Central memory CD8-positive, alpha-beta T cell (primary cell): ENCODE measurements around the gene TCAP.
"Not testable (repeated sequence)": the region's sequence is repeated elsewhere in the genome, so short reads cannot be mapped to it uniquely, and the experiment has no call there.

Experiments used
- ATAC-seq: fragments of 150-1000 bp; cut with Tn5 transposase; replicated peaks from 2 replicates; pipeline ENCODE4 v1.10.0; 2022; ENCODE audit warnings: mild to moderate bottlenecking, moderate FRiP score, moderate number of reproducible peaks; ENCODE audit not compliant: poor library complexity, severe bottlenecking; ENCODE audit errors: extremely low read depth
- DNase-seq, 2 donors: peaks; one replicate each; pipeline ENCODE4 v3.0.0; 2021; ENCODE audit warnings: low spot score in 2 of 2
- H3K27ac Mint-ChIP-seq: one replicate; pipeline ENCODE4 v1.8.0; 2022; ENCODE audit warnings: low read depth, mild to moderate bottlenecking, moderate library complexity, mixed read lengths
- H3K27me3 Mint-ChIP-seq: one replicate; pipeline ENCODE4 v1.8.0; 2022; ENCODE audit warnings: mixed read lengths
- H3K36me3 Mint-ChIP-seq: one replicate; pipeline ENCODE4 v1.8.0; 2022; ENCODE audit warnings: mild to moderate bottlenecking, moderate library complexity, mixed read lengths; ENCODE audit not compliant: insufficient read depth
- H3K4me1 Mint-ChIP-seq: one replicate; pipeline ENCODE4 v1.8.0; 2022; ENCODE audit warnings: mixed read lengths
- H3K4me3 Mint-ChIP-seq: one replicate; pipeline ENCODE4 v1.8.0; 2022; ENCODE audit warnings: mild to moderate bottlenecking, moderate library complexity, mixed read lengths
- H3K9me3 Mint-ChIP-seq: one replicate; pipeline ENCODE4 v1.8.0; 2022; ENCODE audit warnings: mixed read lengths

The TCAP gene

GRCh38 chr17:39696731-39697130 lies 31.6 kb downstream of the TCAP start:
- no peaks in the 10 kb centered on the region for H3K9me3 Mint-ChIP-seq
- no peak overlapping the region for H3K27ac Mint-ChIP-seq
- H3K4me1 Mint-ChIP-seq = peaks cover 6% of the 10 kb centered on the region
- peaks cover 45% of the 10 kb centered on the region for H3K27me3 Mint-ChIP-seq
- DNase-seq = no peak
- ATAC-seq = no peak
- no peaks in the 10 kb centered on the region for H3K36me3 Mint-ChIP-seq
- no peak overlapping the region for H3K4me3 Mint-ChIP-seq

GRCh38 chr17:39697961-39698360 lies 32.8 kb downstream of the TCAP start:
- H3K4me1 Mint-ChIP-seq = peaks cover 6% of the 10 kb centered on the region
- ATAC-seq (no peak), DNase-seq (no peak)
- H3K9me3 Mint-ChIP-seq = no peaks in the 10 kb centered on the region
- peaks cover 48% of the 10 kb centered on the region for H3K27me3 Mint-ChIP-seq
- H3K27ac Mint-ChIP-seq = peak overlapping the region; percentile 47
- no peaks in the 10 kb centered on the region for H3K36me3 Mint-ChIP-seq
- H3K4me3 Mint-ChIP-seq = no peak overlapping the region

- ATAC-seq, DNase-seq, H3K4me1 Mint-ChIP-seq, H3K27ac Mint-ChIP-seq, H3K36me3 Mint-ChIP-seq, H3K9me3 Mint-ChIP-seq: not testable (repeated sequence)
- Mint-ChIP-seq H3K4me3 (peak overlapping the region; percentile 39), H3K27me3 (peaks cover 48% of the 10 kb centered on the region)
These were observed 34.1 kb downstream of the TCAP start for GRCh38 chr17:39699157-39699817.

- peaks cover 6% of the 10 kb centered on the region for H3K4me1 Mint-ChIP-seq
- DNase-seq (no peak), ATAC-seq (no peak)
- peaks cover 48% of the 10 kb centered on the region for H3K27me3 Mint-ChIP-seq
- H3K4me3 Mint-ChIP-seq = peak within 1 kb of the TSS; percentile 39
- H3K27ac Mint-ChIP-seq = no peak within 1 kb of the TSS
- H3K9me3 Mint-ChIP-seq = no peaks in the 10 kb centered on the region
- H3K36me3 Mint-ChIP-seq = no peaks in the 10 kb centered on the region
These were observed 34.6 kb downstream of the TCAP start, which contains the start of gene ERBB2 for GRCh38 chr17:39699818-39700147. TSS of gene ERBB2 (plus strand) at chr17:39700064. CDS start at chr17:39700239, 175 bp downstream.

GRCh38 chr17:39700148-39700987 lies 35.2 kb downstream of the TCAP start:
- H3K9me3 Mint-ChIP-seq = no peaks in the 10 kb centered on the region
- ATAC-seq (no peak), DNase-seq (no peak)
- peaks cover 48% of the 10 kb centered on the region for H3K27me3 Mint-ChIP-seq
- no peak overlapping the region for H3K4me3 Mint-ChIP-seq
- H3K27ac Mint-ChIP-seq = no peak overlapping the region
- no peaks in the 10 kb centered on the region for H3K36me3 Mint-ChIP-seq
- peaks cover 6% of the 10 kb centered on the region for H3K4me1 Mint-ChIP-seq

- Mint-ChIP-seq H3K27ac (no peak overlapping the region), H3K36me3 (no peaks in the 10 kb centered on the region), H3K9me3 (no peaks in the 10 kb centered on the region), H3K4me3 (no peak overlapping the region), H3K27me3 (peaks cover 48% of the 10 kb centered on the region), H3K4me1 (peaks cover 6% of the 10 kb centered on the region)
- ATAC-seq (no peak), DNase-seq (no peak)
These were observed 36.0 kb downstream of the TCAP start for GRCh38 chr17:39701012-39701783.

- no peak overlapping the region for H3K4me3 Mint-ChIP-seq
- H3K27me3 Mint-ChIP-seq = peaks cover 48% of the 10 kb centered on the region
- H3K9me3 Mint-ChIP-seq = no peaks in the 10 kb centered on the region
- ATAC-seq (no peak), DNase-seq (no peak)
- H3K36me3 Mint-ChIP-seq = no peaks in the 10 kb centered on the region
- no peak overlapping the region for H3K27ac Mint-ChIP-seq
- H3K4me1 Mint-ChIP-seq = peaks cover 9% of the 10 kb centered on the region
These were observed 36.8 kb downstream of the TCAP start for GRCh38 chr17:39701784-39702422.

- no peak for ATAC-seq
- H3K36me3 Mint-ChIP-seq = no peaks in the 10 kb centered on the region
- peaks cover 37% of the 10 kb centered on the region for H3K27me3 Mint-ChIP-seq
- H3K4me3 Mint-ChIP-seq = no peak overlapping the region
- H3K9me3 Mint-ChIP-seq = no peaks in the 10 kb centered on the region
- no peak overlapping the region for H3K27ac Mint-ChIP-seq
- no peak for DNase-seq
- peaks cover 15% of the 10 kb centered on the region for H3K4me1 Mint-ChIP-seq
These were observed 38.0 kb downstream of the TCAP start for GRCh38 chr17:39702901-39703893.

GRCh38 chr17:39703913-39704312 lies 38.8 kb downstream of the TCAP start:
- H3K4me1 Mint-ChIP-seq = peaks cover 15% of the 10 kb centered on the region
- no peak overlapping the region for H3K27ac Mint-ChIP-seq
- DNase-seq (no peak), ATAC-seq (no peak)
- H3K27me3 Mint-ChIP-seq = peaks cover 31% of the 10 kb centered on the region
- H3K4me3 Mint-ChIP-seq = no peak overlapping the region
- H3K9me3 Mint-ChIP-seq = no peaks in the 10 kb centered on the region
- H3K36me3 Mint-ChIP-seq = no peaks in the 10 kb centered on the region

GRCh38 chr17:39704821-39705551 lies 39.8 kb downstream of the TCAP start:
- H3K4me1 Mint-ChIP-seq = peaks cover 14% of the 10 kb centered on the region

GRCh38 chr17:39705786-39706348 lies 40.7 kb downstream of the TCAP start:
- Mint-ChIP-seq H3K4me3 (no peak overlapping the region), H3K27ac (no peak overlapping the region), H3K36me3 (no peaks in the 10 kb centered on the region), H3K27me3 (peaks cover 12% of the 10 kb centered on the region), H3K4me1 (peaks cover 14% of the 10 kb centered on the region), H3K9me3 (no peaks in the 10 kb centered on the region)
- DNase-seq (no peak), ATAC-seq (no peak)

More at GRCh38 chr17:39704821-39705551, 39.8 kb downstream of the TCAP start:
- Mint-ChIP-seq H3K27ac (no peak overlapping the region), H3K4me3 (no peak overlapping the region), H3K9me3 (no peaks in the 10 kb centered on the region), H3K36me3 (no peaks in the 10 kb centered on the region), H3K27me3 (peaks cover 20% of the 10 kb centered on the region)
- DNase-seq (no peak), ATAC-seq (no peak)
